K562 (cell line): ENCODE data around the gene ZEB2. TPM values are rescaled to one million over a fixed set of nuclear protein-coding genes. Genes with fewer than 3 reads are reported as not detected.

Experiments
- ATAC-seq: fragments of 200-7000 bp; cut with Tn5 transposase; 3 replicates; pipeline ENCODE4 v1.9.1; 2020; ENCODE audit warnings: moderate library complexity
- BruUV-seq: library from RNA; stranded (reverse); fragments of 400-500 nt; replicated peaks from 2 replicates; lab custom pipeline; 2021; lab: Mats Ljungman, UMichigan
- CTCF ChIA-PET: fragments of 300-600 bp; formaldehyde crosslinking; extraction: SDS; loops from one replicate; lab custom pipeline; 2021; ENCODE audit warnings: low intra/inter-chr PET ratio; lab: Yijun Ruan, JAX
- POLR2A ChIA-PET: fragments of 300-600, 350-650 bp; sonication (Branson Sonifier 250); formaldehyde crosslinking; extraction: SDS; loops from one replicate; lab custom pipeline; 2021; ENCODE audit warnings: antibody characterized with exemption, inconsistent platforms; lab: Yijun Ruan, JAX
- DNase-seq, 4 experiments: peaks; one replicate each; pipeline versions ENCODE4 v3.0.0 to v3.0.0-alpha.2; 2011 to 2018; ENCODE audit warnings: low spot score in 3 of 4, mixed read lengths in 3 of 4; ENCODE audit errors: extremely low read depth in 1 of 4
- FAIRE-seq: peaks from 2 replicates; lab custom pipeline; 2011; peaks lifted over from hg19 to GRCh38; lab: Jason Lieb, UNC
- H2AFZ ChIP-seq: 2 replicates; pipeline ENCODE4 v1.6.0; 2011; ENCODE audit warnings: low read depth, low read length, control low read depth, inconsistent platforms
- H3K27ac ChIP-seq: fragments of 200-600 bp; 3 replicates; pipeline ENCODE4 v1.8.0; 2011; ENCODE audit warnings: low read depth, mild to moderate bottlenecking, control low read depth, inconsistent platforms, low read length, moderate library complexity, mixed read lengths; ENCODE audit errors: extremely low read depth
- H3K27me3 ChIP-seq, 2 experiments: fragments of 300-600 bp in 1 of 2; 2 replicates in 1 of 2; 3 replicates in 1 of 2; pipeline versions ENCODE4 v1.6.0 to v1.8.0; 2011; ENCODE audit warnings: inconsistent platforms in 2 of 2, low read length in 2 of 2, mild to moderate bottlenecking in 1 of 2, mixed read lengths in 1 of 2, moderate library complexity in 1 of 2; ENCODE audit not compliant: control insufficient read depth in 2 of 2, insufficient read depth in 2 of 2
- H3K36me3 ChIP-seq: fragments of 300-600 bp; 3 replicates; pipeline ENCODE4 v1.8.0; 2011; ENCODE audit warnings: mild to moderate bottlenecking, low read length, inconsistent platforms; ENCODE audit not compliant: control insufficient read depth, insufficient read depth
- H3K4me1 ChIP-seq, 2 experiments: fragments of 200-600 bp in 1 of 2; replicated peaks in 1 of 2; 2 replicates in 1 of 2; 3 replicates in 1 of 2; pipeline versions ENCODE4 v1.5.1 to v1.8.0; 2011; ENCODE audit warnings: inconsistent platforms in 2 of 2, low read length in 2 of 2, mild to moderate bottlenecking in 1 of 2, mixed read lengths in 1 of 2, moderate library complexity in 1 of 2; ENCODE audit not compliant: control insufficient read depth in 2 of 2, insufficient read depth in 2 of 2
- H3K4me2 ChIP-seq: 2 replicates; pipeline ENCODE4 v1.6.1; 2011; ENCODE audit warnings: low read length, control low read depth, inconsistent platforms, mixed read lengths; ENCODE audit not compliant: insufficient read depth
- H3K4me3 ChIP-seq: fragments of 200-600 bp; sonication (generic), shearing (Covaris generic); 2 replicates; pipeline ENCODE4 v1.5.1; 2016; ENCODE audit warnings: control low read depth, inconsistent platforms
- H3K79me2 ChIP-seq: fragments of 200-600 bp; 3 replicates; pipeline ENCODE4 v1.8.0; 2011; ENCODE audit warnings: low read length, inconsistent platforms; ENCODE audit not compliant: control insufficient read depth, insufficient read depth
- H3K9ac ChIP-seq, 2 experiments: 2 replicates each; pipeline versions ENCODE4 v1.6.0 to v1.6.1; 2011; ENCODE audit warnings: low read depth in 2 of 2, low read length in 2 of 2, control low read depth in 1 of 2, inconsistent platforms in 1 of 2, mild to moderate bottlenecking in 1 of 2, mixed read lengths in 1 of 2; ENCODE audit not compliant: insufficient read depth in 1 of 2
- H3K9me1 ChIP-seq: one replicate; pipeline ENCODE4 v1.6.0; 2011; ENCODE audit warnings: inconsistent platforms, mild to moderate bottlenecking, low read length, moderate library complexity; ENCODE audit not compliant: control insufficient read depth, insufficient read depth
- H3K9me3 ChIP-seq: replicated peaks from 2 replicates; pipeline ENCODE4 v1.5.1; 2011; ENCODE audit warnings: low read depth, low read length, inconsistent platforms; ENCODE audit not compliant: control insufficient read depth, insufficient read depth
- H4K20me1 ChIP-seq: replicated peaks from 2 replicates; pipeline ENCODE4 v1.6.1; 2011; ENCODE audit warnings: low read length, inconsistent platforms, mixed read lengths; ENCODE audit not compliant: control insufficient read depth, insufficient read depth
- ADNP ChIP-seq: fragments of 200-800 bp; sonication (Bioruptor generic); IDR thresholded peaks from 2 replicates; pipeline ENCODE4 v1.6.1; 2016; ENCODE audit warnings: missing genetic modification characterization, missing compliant biosample characterization
- DEAF1 ChIP-seq: fragments of 450-650 bp; formaldehyde crosslinking; IDR thresholded peaks from 2 replicates; pipeline ENCODE4 v1.4.0; 2020; ENCODE audit warnings: mild to moderate bottlenecking, moderate library complexity
- HDAC6 ChIP-seq: IDR thresholded peaks from 2 replicates; pipeline ENCODE4 v1.6.1; 2012; ENCODE audit warnings: low read depth, mild to moderate bottlenecking, control low read depth, inconsistent platforms, low read length, moderate library complexity
- POLR2AphosphoS5 ChIP-seq: IDR thresholded peaks from 2 replicates; pipeline ENCODE4 v1.6.1; 2011; ENCODE audit warnings: mild to moderate bottlenecking, low read depth, low read length, moderate library complexity; ENCODE audit not compliant: control insufficient read depth, insufficient read depth
- RB1 ChIP-seq: fragments of 450-650 bp; IDR thresholded peaks from 2 replicates; pipeline ENCODE4 v1.6.1; 2017; ENCODE audit warnings: low read depth, mild to moderate bottlenecking
- RBM15 ChIP-seq: fragments of 200-400 bp; formaldehyde crosslinking; IDR thresholded peaks from 2 replicates; pipeline ENCODE4 v1.6.1; 2018; ENCODE audit warnings: mild to moderate bottlenecking, low read length, moderate library complexity; ENCODE audit not compliant: insufficient read depth
- RFX1 ChIP-seq: fragments of 450-650 bp; IDR thresholded peaks from 2 replicates; pipeline ENCODE4 v1.6.1; 2016; ENCODE audit warnings: mild to moderate bottlenecking, moderate library complexity
- UBTF ChIP-seq, 2 experiments: IDR thresholded peaks; 2 replicates each; pipeline ENCODE4 v1.6.1; 2012; ENCODE audit warnings: improper control_type of control experiment in 2 of 2, low read depth in 2 of 2, low read length in 2 of 2, borderline replicate concordance in 1 of 2
- ZNF224 ChIP-seq: sonication (generic); formaldehyde crosslinking; IDR thresholded peaks from 2 replicates; pipeline ENCODE4 v1.8.0; 2022; ENCODE audit warnings: mild to moderate bottlenecking, missing genetic modification reagents
- WGBS: fragments of 100-300 bp; shearing (Covaris generic); methylation state at CpG from one replicate; pipeline ENCODE4 v1.1.6; 2016; ENCODE audit warnings: low coverage, mixed read lengths; ENCODE audit not compliant: insufficient coverage; ENCODE audit errors: missing lambda C conversion rate; 5-methylcytosine and 5-hydroxymethylcytosine counted together
- in situ Hi-C: fragments of 300-500 bp; cut with MboI; formaldehyde crosslinking; loops from 4 replicates; pipeline ENCODE4 v1.15.0; 2018; ENCODE audit warnings: inconsistent platforms, mixed read lengths
- intact Hi-C: fragments of 100-400 bp; cut with micrococcal nuclease; formaldehyde crosslinking; loops from 2 replicates; pipeline ENCODE4 v1.14.2; 2022
- polyA plus RNA-seq, 8 experiments: library from polyadenylated mRNA; depleted of rRNA in 4 of 8; stranded (reverse) in 5 of 8; unstranded in 3 of 8; fragments of >200 nt; fragmentation: Nextera tagmentation in 2 of 8; fragmentation: Illumina TruSeq in 1 of 8; extraction: Ambion mirVana in 2 of 8; extraction: Trizol in 1 of 8; gene quantifications; 2 replicates each; pipeline versions ENCODE4 v1.2.1 to v1.2.3, GENCODE V29; 2011 to 2014; ENCODE audit warnings: inconsistent platforms in 1 of 8, missing spikeins in 1 of 8
- total RNA-seq, 7 experiments: library from RNA; depleted of rRNA in 6 of 7; stranded (reverse); fragments of >200 nt in 6 of 7; fragmentation: Illumina TruSeq in 2 of 7; extraction: Trizol in 2 of 7; gene quantifications; 2 replicates each; pipeline versions ENCODE4 v1.2.1 to v1.2.3, GENCODE V29; 2011 to 2021; ENCODE audit warnings: low replicate concordance in 1 of 7

The ZEB2 gene
- total and polyA plus RNA-seq, 9 of the 15 experiments (the other 6 are each of a cell fraction or from before 2014, with no cell fraction given) = 15.1 to 113 (median 72.3) TPM

GRCh38 chr2:144464730-144465129 lies 55.2 kb downstream of the ZEB2 start:
- H3K36me3 ChIP-seq = peaks cover 93% of the 10 kb centered on the region
- intact Hi-C loops (no loop called here), in situ Hi-C loops (no loop called here)
- no peak for FAIRE-seq
- POLR2A ChIA-PET = interaction anchor here (1.2 to 2.5 kb wide), 4 partner anchors 9 to 15 kb away, joined by 3 to 7 read pairs (median 5); no protein-coding TSS in a partner anchor
- no peaks in the 10 kb centered on the region for H3K9me3 ChIP-seq
- CTCF ChIA-PET = no interaction called here
- H3K4me3 ChIP-seq = no peak overlapping the region
- H3K4me1 ChIP-seq = peaks cover 5 to 30% of the 10 kb centered on the region in 2 experiments; a peak in 4 of 5 replicates
- no TSS peak for BruUV-seq
- no peak for DNase-seq
- WGBS = 64% methylated on average over 5 of the region's 5 CpGs
- H3K27ac ChIP-seq = no peak overlapping the region
- no peak for ATAC-seq
- no peaks in the 10 kb centered on the region for H3K27me3 ChIP-seq
- no peak overlapping the region for H3K4me2 ChIP-seq
- peaks cover 17% of the 10 kb centered on the region; the same call in 1 of the 2 replicates for H4K20me1 ChIP-seq
- TF ChIP-seq ADNP (tag) (no peak), POLR2AphosphoS5 (peak; percentile 26; the same call in 1 of the 2 replicates)
- H3K9me1 ChIP-seq = no peaks in the 10 kb centered on the region
- no peak overlapping the region for H2AFZ ChIP-seq
- peaks cover 100% of the 10 kb centered on the region for H3K79me2 ChIP-seq
- H3K9ac ChIP-seq = no peak overlapping the region

DNA sequence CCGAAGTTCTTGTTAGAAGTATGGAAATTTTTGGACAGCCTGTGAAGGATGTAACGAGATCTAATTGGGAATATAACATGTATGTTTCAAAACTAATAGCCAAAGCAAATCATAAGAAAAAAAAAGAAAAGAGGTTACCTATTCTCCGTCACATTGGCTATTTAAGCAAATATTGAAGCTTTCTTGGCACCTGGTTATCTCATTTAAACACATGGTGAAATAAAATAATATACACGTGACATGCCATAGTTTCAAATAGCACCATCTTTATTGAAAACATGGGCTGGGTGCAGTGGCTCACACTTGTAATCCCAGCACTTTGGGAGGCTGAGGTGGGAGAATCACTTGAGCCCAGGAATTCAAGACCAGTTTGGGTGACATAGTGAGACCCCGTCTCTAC lies 56.7 kb downstream of the ZEB2 start:
- WGBS = 81% methylated on average over 5 of the region's 5 CpGs
- H3K4me3 ChIP-seq = no peak overlapping the region
- no peaks in the 10 kb centered on the region for H3K9me3 ChIP-seq
- POLR2A ChIA-PET = interaction anchor here (2.0 to 2.5 kb wide), 2 partner anchors 8 to 10 kb away, joined by 6 to 7 read pairs; no protein-coding TSS in a partner anchor
- no peak overlapping the region for H2AFZ ChIP-seq
- in situ Hi-C loops = no loop called here
- FAIRE-seq (no peak), ATAC-seq (no peak), DNase-seq (no peak)
- no peak overlapping the region for H3K27ac ChIP-seq
- peaks cover 90% of the 10 kb centered on the region for H3K36me3 ChIP-seq
- peaks cover 17% of the 10 kb centered on the region; the same call in 1 of the 2 replicates for H4K20me1 ChIP-seq
- BruUV-seq = no TSS peak
- no peak overlapping the region for H3K9ac ChIP-seq
- CTCF ChIA-PET = no interaction called here
- peaks cover 100% of the 10 kb centered on the region for H3K79me2 ChIP-seq
- H3K9me1 ChIP-seq = no peaks in the 10 kb centered on the region
- no peaks in the 10 kb centered on the region for H3K27me3 ChIP-seq
- intact Hi-C loops = no loop called here
- peaks cover 5 to 43% of the 10 kb centered on the region in 2 experiments; a peak in 4 of 5 replicates for H3K4me1 ChIP-seq
- no peak overlapping the region for H3K4me2 ChIP-seq
- no peak for TF ChIP-seq HDAC6
- TF ChIP-seq RB1 = no peak
- no peak for TF ChIP-seq RFX1
- no peak for TF ChIP-seq UBTF (IDR thresholded peaks at IDR 0.05; ENCODE audit: borderline replicate concordance in 1 of 2, low read depth in 2 of 2, low read length in 2 of 2)
- TF ChIP-seq ZNF224 (CRISPR knock-in tag) = no peak
- TF ChIP-seq DEAF1 (CRISPR knock-in tag) = no peak
- no peak for TF ChIP-seq RBM15
